ENCODE results near the gene VOPP1. TPM values are rescaled to one million over a fixed set of nuclear protein-coding genes. Genes with fewer than 3 reads are reported as not detected.
"Not testable (repeated sequence)": the region's sequence is repeated elsewhere in the genome, so short reads cannot be mapped to it uniquely, and the experiment has no call there.

VOPP1 gene
- total RNA-seq, 1 experiment from 2014 or later: 45.4 TPM

DNA sequence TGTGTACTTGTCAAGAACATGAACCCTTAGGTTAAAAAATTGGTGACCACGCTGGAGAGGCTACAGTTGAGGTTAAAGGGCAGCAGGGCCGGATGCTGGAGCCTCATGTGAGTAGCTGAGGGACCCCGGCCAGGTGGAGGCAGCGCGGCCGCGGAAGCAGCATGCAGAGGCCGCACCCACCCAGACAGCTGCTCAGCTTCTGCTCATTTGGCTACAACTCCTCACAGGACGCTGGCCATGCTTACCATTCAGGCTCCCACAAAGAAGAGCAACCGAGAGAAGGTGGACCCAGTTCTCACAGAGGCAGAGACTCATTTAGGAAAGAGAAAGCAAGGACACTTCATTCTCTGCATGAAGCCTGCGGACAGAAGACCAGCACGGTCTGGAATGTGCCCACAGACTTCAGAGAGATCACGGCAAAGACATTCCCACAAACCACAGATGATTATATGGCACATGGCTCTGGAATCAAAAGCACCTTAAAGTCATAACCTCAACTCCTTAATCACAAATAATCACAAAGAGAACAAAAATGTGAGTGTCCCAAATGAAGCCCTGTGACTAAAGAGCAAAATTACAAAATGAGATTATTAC is 94.4 kb downstream of the VOPP1 start:
- no peak overlapping the region for H3K4me3 ChIP-seq
- DNase-seq: peak; percentile 34
- H3K9me3 ChIP-seq: no peaks in the 10 kb centered on the region
- H3K36me3 ChIP-seq: peaks cover 6% of the 10 kb centered on the region; the same call in 1 of the 2 replicates
- H3K27me3 ChIP-seq: no peaks in the 10 kb centered on the region

DNA sequence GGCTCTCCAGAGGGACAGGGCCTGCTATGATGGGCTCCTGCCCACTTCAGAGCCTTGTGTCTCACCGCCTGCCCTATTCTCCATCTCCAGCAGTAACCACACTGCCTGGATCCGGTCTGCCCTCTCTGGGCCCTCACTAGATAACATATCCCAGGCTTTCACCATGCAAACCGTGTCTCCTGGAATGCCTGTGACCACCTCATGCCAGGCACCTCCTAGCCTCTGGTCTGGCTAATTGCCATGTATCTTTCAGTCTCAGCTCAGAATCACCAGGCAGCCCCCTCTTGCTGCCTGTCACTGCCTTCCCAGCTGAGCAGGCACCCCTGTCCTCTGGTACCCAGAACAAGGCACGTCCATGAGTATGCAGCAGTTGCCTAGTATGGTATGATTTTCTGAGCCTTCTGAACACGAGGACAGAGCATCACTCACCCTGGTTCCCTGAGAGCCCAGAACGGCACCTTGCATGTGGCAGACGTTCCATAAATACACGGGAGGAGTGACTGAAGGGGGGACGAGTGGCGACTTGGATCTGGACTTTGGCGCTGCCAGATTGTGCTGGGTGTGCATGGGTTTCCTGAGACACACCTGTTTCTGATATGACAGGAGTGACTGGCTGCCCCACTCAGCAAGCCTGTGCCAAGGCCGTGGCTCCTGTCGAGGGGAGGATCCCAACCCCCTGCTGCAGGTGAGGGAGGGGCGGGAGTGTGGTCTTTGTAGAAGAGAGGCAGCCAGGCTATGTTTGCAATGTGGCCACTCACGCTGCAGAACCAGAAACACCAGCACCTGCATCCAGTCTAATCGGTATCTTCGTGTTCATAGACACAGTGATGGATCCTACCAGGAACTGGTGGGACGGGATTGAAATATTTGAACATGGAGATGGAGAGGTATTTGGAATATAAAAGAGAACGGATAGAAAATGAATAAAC is 95.2 kb downstream of the VOPP1 start:
- Histone ChIP-seq H3K27me3 (no peaks in the 10 kb centered on the region), H3K36me3 (peaks cover 6% of the 10 kb centered on the region; the same call in 1 of the 2 replicates), H3K9me3 (no peaks in the 10 kb centered on the region), H3K4me3 (no peak overlapping the region)
- DNase-seq: no peak

DNA sequence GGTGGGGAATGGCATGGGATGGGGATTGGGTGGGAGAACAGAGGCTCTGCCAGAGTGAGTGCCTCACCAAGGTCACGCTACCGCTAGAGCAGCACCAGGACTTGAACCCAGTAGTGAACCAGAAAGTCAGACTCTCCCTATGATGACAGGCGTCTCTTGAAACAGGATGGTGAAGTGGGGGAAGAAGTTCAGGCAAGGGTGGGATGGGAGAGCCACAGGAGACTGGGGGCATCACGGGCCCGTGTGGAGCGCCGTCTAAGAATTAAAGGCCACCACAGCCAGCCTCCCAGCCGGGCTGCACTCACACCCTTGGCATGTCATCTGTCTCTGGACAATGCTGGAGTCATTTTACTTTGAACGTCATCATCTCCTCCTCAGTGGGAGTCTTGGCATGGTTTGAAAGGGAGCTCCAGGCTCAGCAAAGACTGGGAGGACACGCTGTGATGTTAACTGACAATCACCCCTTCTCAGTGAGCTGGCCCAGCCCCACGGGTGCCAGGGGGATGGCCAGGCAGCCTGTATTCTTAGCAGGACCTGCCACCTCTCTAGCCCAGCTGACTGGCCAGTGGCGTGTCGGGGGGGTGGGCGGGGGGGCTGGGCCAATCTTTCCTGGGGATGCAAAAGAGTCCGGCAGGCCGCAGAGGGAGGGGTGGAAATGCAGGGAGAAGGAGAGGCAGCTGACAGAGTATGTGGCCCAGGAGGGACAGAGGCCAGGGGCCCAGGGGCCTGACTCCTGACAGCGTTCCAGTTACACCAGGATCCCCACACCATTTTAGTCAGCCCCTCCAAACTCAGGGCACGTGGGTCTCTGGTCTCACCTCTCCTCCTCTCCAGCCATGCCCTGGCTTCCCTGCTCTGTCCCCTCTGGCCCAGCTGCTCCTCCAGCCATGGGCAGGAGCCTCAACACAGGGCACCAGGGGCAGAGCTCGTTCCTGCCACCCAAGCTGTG is 96.2 kb downstream of the VOPP1 start:
- DNase-seq: peak; percentile 63
- Histone ChIP-seq H3K36me3 (peaks cover 6% of the 10 kb centered on the region; the same call in 1 of the 2 replicates), H3K27me3 (no peaks in the 10 kb centered on the region), H3K9me3 (no peaks in the 10 kb centered on the region), H3K4me3 (no peak overlapping the region)

DNA sequence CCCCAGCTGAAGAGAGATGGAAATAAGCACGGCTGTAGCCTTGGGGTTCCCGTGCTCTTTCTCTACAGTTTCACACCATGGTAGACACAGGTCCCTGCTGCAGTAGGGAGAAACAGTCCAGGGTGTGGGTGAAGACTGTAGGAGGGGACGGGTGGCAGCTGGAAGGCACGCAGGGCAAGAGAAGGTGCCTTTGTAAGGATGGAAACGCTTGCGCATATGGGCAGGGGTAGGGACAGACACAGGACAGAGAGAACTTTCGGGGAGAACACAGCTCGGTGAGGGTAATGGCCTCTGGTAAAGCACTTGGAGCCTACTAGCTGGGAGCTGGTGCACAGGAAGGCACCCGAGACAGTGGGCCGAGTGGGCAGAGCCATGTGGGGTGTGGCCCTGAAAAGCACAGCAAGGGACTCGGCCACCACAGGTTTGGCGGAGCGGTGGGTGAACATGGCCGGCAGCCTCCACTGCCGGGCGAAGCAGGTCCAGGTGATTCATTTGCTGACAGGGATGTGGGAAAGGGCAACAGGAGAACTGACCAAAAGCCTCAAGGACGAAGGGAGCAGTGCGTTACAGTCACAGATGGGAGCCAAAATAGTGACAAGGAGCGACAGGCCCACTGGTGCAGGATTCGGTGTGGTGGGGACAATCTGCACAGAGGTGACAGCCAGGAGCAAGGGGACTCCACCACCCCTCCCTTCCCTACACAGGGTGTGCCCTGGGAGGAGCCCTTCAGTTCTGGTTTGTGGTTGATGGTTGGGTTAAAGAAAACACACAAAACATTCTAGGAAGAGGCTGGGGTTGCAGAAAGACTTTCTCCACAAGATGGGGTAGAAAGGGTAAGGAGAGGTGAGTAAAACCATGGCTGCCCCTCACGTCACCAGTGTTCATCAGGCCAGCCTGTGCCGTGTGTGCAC is 97.1 kb downstream of the VOPP1 start:
- H3K27me3 ChIP-seq: no peaks in the 10 kb centered on the region
- no peaks in the 10 kb centered on the region for H3K9me3 ChIP-seq
- H3K4me3 ChIP-seq: no peak overlapping the region
- H3K36me3 ChIP-seq: peaks cover 6% of the 10 kb centered on the region; the same call in 1 of the 2 replicates
- no peak for DNase-seq

DNA sequence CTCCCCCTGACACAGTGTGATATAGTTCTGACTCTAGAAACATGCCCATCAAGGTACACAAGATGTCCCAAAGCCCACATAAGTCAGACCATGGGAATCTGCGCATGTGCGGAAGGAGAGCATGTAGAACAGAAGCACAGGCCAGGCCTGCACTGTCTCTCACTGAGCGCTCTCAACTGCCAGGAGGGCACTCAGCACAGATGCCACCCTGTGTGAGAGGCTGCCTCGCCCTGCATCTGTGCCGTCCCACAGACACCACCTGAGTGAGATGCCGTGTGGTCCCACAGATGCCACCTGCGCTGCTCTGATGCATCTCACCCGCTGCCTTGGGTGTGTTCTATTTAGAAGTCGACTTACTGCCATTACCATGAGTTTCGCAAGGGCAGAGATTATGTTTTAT is 98.4 kb downstream of the VOPP1 start:
- no peaks in the 10 kb centered on the region for H3K27me3 ChIP-seq
- DNase-seq: no peak
- H3K36me3 ChIP-seq: peaks cover 6% of the 10 kb centered on the region; the same call in 1 of the 2 replicates
- H3K4me3 ChIP-seq: no peak overlapping the region
- no peaks in the 10 kb centered on the region for H3K9me3 ChIP-seq

DNA sequence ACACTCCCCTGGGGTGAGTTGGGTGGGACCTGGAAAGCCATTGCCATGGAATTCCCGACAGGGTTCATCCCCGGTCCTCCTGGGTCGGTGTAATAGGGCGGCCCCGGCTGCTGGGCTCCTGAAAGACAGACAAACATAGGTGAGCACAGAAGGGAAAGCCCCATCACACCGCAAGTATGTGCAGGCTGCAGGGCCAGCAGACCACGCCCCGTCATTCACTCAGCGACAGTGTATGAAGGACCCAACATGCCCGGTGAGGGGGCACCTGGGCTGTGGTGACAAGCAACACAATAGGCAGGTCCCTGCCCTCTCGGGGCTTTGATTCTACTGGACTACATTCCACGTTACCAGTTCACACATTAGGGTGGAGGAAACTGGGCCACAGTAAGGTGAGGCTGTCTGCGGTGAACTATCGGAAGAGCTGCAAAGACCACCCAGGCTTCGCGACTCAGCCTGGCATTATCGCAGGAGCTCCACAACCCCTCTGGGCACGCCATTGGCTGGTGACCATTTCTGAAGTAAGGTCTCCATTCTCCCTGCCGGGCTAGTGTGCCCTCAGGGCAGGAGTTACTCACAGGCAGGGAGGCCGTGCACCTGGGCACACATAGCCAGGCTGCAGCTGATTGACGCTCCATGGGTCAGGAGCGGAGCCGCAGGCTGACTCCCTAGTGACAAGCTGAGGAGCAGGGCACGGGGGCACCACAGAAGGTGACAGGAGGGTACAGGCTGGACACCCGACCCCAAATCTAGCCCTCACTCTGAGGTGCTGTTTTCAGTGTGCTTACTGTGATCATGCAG is 99.2 kb downstream of the VOPP1 start:
- Histone ChIP-seq H3K4me3 (no peak overlapping the region), H3K36me3 (peaks cover 4% of the 10 kb centered on the region; the same call in 1 of the 2 replicates), H3K9me3 (no peaks in the 10 kb centered on the region), H3K27me3 (no peaks in the 10 kb centered on the region)
- no peak for DNase-seq

DNA sequence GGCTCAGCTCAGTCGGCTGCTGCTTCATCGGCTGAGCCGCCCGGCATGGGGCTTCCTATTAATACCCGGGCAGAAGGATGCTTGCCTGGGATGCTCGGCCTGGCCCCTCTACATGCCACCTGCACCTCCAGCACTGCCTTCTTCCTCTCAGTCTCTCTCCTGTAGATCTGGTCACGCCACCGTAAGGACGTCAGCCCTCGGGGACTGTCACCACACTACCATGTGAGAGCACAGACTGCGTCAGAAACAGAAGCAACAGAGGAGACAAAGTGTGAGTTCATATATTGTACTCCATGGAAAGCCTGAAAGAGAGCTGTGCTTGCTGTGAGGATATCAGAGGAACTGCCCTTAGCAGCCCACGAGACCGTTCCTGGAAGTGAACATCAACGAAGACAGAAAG is 99.9 kb downstream of the VOPP1 start:
- DNase-seq, H3K4me3 ChIP-seq, H3K27me3 ChIP-seq, H3K36me3 ChIP-seq, H3K9me3 ChIP-seq: not testable (repeated sequence)

DNA sequence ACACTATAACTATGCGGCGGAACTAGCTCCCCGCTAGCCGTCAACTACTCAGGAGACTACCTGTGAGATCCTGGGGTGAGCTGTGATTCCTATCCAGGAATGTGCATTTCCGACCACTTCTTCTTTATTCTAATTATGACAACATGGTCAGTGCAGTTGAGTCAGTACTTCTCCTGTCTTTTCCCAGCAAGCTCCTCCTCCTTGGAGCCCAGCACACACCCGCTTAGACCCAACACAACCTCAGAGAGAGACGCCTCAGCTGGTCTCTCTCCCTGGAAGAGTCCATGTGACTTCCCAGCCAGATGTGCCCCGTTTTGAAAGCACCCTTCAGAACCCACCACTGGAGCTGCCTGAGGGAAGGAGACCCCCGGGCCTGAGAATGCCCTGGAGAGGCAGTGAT is 100.7 kb downstream of the VOPP1 start:
- H3K9me3 ChIP-seq, H3K4me3 ChIP-seq, DNase-seq, H3K36me3 ChIP-seq, H3K27me3 ChIP-seq: not testable (repeated sequence)

DNA sequence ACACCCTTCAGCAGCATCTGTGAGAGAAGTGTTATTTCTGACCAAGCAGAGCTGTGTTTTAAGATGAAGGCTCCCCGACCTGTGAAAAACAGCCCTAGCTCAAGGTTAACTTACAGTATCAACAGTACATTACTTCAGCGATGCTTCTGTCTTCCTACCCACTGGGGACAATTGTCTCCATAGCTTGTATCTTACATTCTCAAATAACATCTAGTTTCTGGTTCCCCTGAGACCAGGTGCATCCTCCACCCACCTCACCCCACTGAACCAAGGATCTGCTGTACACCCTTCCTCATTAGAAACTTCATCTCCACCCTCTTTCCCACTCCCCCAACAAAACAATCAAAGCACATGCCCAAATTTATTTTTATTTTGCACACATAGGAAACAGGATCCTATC is 102.0 kb downstream of the VOPP1 start:
- no peaks in the 10 kb centered on the region for H3K9me3 ChIP-seq

DNA sequence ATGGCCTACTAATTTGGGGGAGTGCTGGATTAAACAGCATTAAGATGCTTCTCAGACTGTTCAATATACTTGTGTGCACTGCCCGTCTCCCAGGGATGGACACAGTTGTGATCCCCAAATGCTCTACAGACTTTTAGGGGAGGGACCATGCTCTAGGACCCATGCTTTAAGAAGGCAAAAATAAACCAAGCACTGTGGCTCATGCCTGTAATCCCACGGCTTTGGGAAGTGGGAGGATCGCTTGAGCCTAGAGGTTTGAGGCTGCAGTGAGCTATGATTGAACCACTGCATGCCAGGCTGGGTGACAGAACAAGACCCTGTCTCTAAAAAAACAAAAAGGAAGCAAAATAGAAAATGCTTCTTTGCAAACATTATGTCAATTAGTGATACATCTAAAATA is 102.6 kb downstream of the VOPP1 start:
- Histone ChIP-seq H3K4me3 (no peak overlapping the region), H3K36me3 (peaks cover 9% of the 10 kb centered on the region), H3K9me3 (no peaks in the 10 kb centered on the region), H3K27me3 (no peaks in the 10 kb centered on the region)
- no peak for DNase-seq

More for the DNA sequence above, 102.0 kb downstream of the VOPP1 start:
- no peak for DNase-seq
- no peak overlapping the region for H3K4me3 ChIP-seq
- H3K36me3 ChIP-seq: peaks cover 5% of the 10 kb centered on the region
- H3K27me3 ChIP-seq: no peaks in the 10 kb centered on the region

DNA sequence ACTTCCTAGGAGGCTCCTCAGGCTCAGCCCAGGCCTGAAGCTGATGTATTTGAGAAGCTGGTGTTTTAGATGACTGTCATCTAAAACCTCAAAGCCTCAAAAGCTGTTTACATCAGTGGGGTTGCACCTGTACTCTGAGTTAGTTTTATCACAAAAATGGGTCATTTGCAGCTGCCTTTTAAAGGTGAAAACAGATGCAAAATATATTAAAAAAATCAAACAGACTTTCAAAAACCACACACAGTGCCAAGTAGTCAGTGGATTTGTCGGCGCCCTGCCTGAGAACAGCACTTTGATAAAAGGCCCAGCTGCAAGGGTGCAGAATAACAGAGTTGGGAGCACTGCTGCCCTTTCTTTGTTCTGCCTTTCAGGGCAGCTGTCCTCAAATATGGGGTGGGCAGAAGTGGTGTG is 103.0 kb downstream of the VOPP1 start:
- Histone ChIP-seq H3K4me3 (no peak overlapping the region), H3K9me3 (no peaks in the 10 kb centered on the region), H3K36me3 (peaks cover 9% of the 10 kb centered on the region), H3K27me3 (no peaks in the 10 kb centered on the region)
- DNase-seq: no peak

DNA sequence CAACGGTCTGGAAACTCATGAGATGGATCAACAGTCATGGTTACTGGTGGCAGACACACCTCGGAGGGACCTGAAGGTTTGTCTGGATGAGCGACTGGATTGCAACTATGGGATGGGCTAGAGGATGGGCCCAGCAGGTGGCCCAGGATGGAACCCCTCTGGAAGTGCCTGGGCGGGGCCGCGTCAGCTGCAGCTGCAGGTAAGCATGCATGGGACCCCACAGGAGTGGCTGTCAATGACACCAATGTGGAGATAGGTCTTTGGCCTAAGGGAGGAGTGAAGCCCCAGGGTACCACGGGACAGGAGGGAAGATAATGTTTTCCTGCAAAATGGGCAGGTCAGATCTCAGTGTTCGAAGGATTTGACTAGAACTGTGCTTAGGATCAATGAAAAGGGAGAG is 103.8 kb downstream of the VOPP1 start:
- Histone ChIP-seq H3K4me3 (no peak overlapping the region), H3K36me3 (peaks cover 13% of the 10 kb centered on the region), H3K9me3 (no peaks in the 10 kb centered on the region), H3K27me3 (no peaks in the 10 kb centered on the region)
- no peak for DNase-seq

DNA sequence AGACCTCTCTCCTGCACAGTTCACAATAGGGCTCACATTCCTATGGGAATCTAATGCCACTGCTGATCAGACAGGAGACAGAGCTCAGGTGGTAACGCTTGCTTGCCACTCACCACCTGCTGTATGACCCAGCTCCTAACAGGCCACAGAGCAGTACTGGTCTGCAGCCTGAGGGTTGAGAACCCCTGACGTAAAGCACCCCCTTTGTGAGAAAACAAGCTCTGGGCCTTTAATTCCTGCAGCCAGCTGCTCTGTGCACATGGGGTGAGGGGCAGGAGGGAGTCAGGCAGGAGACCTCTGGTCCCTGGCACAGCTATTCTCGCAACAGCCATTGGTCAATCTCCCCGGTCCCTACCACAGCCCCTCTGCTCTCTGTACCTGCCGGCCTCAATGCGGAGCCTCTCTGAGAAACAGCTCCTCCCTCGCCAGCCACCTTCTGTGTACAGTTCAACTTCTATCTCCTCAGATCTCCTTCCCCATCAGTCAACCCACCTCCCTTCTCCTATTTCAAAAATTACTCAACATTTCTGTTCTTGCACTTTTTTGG is 105.2 kb downstream of the VOPP1 start:
- Histone ChIP-seq H3K36me3 (peaks cover 13% of the 10 kb centered on the region), H3K27me3 (no peaks in the 10 kb centered on the region), H3K9me3 (0 out of 2 replicates have a peak, but pooled peaks cover 2% of the 10 kb centered on the region), H3K4me3 (no peak overlapping the region)
- no peak for DNase-seq

DNA sequence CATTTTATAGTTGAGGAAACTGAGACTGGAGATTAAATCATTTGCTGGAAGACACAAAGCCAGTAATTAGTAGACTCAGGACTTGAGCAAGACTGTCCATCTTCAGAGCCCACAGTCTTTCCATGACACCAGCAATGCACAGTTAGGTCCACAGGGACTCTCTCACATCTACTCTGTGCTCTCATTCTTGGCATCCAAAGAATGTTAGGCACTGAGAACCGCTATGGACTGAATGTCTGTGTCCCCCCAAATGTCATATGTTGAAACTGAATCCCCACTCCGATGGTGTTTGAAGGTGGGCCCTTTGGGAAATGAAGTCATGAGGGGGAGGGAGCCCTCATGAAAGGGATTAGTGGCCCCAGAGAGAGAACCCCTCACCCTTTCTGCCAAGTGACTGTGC is 106.6 kb downstream of the VOPP1 start:
- H3K9me3 ChIP-seq: peaks cover 5% of the 10 kb centered on the region; the same call in 1 of the 2 replicates
- DNase-seq: no peak
- H3K27me3 ChIP-seq: no peaks in the 10 kb centered on the region
- H3K4me3 ChIP-seq: no peak overlapping the region
- H3K36me3 ChIP-seq: peaks cover 13% of the 10 kb centered on the region

DNA sequence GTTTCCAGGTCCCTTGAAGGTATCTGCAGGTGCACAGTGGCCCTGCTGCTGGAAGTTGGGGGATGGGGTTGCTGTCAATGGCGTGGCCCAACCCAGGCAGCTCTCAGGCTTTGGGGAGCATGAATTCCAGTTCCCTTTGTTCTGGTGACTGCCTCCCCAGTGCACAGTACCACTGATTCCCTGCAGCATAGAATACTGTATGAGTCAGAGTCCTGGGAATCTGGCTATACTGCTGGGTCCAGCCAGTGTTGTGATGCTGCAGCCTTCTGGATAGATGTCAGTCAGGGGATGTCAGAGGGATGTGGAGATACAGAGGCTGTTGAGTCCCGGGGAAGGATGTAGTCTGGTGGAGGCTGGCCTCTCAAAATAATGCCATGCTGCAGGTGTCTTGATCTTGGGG is 107.9 kb downstream of the VOPP1 start:
- H3K36me3 ChIP-seq: peaks cover 13% of the 10 kb centered on the region
- peaks cover 10% of the 10 kb centered on the region for H3K9me3 ChIP-seq
- DNase-seq: no peak
- H3K27me3 ChIP-seq: no peaks in the 10 kb centered on the region
- H3K4me3 ChIP-seq: no peak overlapping the region

Data from MG63 (cell line).